ENCODE measurements around the gene PAOX. TPM values are rescaled to one million over a fixed set of nuclear protein-coding genes. Genes with fewer than 3 reads are reported as not detected.

PAOX gene
- total and polyA plus RNA-seq, 2 of the 4 experiments (the other 2 are of a cell fraction): 3.8 to 4.5 TPM

- H2BK5ac ChIP-seq (ENCODE audit: low read depth, low read length, poor library complexity, severe bottlenecking): no peak overlapping the region
- dilution Hi-C loops (cut with HindIII; ENCODE audit: low sequenced_read_pairs, unreplicated experiment): no loop called here
- 0 out of 4 replicates have a peak, but pooled peaks cover 0 to under 1% of the 10 kb centered on the region in 2 experiments for H3K79me1 ChIP-seq (ENCODE audit: low read depth in 1 of 2, low read length in 2 of 2)
- H4K5ac ChIP-seq (ENCODE audit: low read depth, low read length): no peak overlapping the region
- no TSS peak for BruUV-seq (replicated peaks)
- no peak overlapping the region for H3K14ac ChIP-seq (replicated peaks; ENCODE audit: low read depth, low read length)
- no peak overlapping the region for H2AFZ ChIP-seq (replicated peaks; ENCODE audit: low read length, poor library complexity)
- H3K9me3 ChIP-seq (ENCODE audit: control insufficient read depth, insufficient read depth, low read length): no peaks in the 10 kb centered on the region
- no peak overlapping the region for H2BK15ac ChIP-seq (ENCODE audit: low read depth, low read length)
- no peak overlapping the region for H3K23ac ChIP-seq (ENCODE audit: low read depth, low read length)
- no peak overlapping the region for H3K4ac ChIP-seq (ENCODE audit: low read depth, low read length)
- peaks cover 62% of the 10 kb centered on the region for H3K36me3 ChIP-seq (ENCODE audit: control insufficient read depth, insufficient read depth, low read length)
- no peaks in the 10 kb centered on the region for H4K20me1 ChIP-seq (ENCODE audit: insufficient read depth, low read length)
- H4K8ac ChIP-seq (ENCODE audit: low read depth in 2 of 2, low read length in 2 of 2): no peak overlapping the region
- no peak overlapping the region for H3K4me3 ChIP-seq (ENCODE audit: insufficient read depth, low read depth, low read length)
- no peak overlapping the region for H4K91ac ChIP-seq (ENCODE audit: insufficient read depth, low read depth, low read length)
- ATAC-seq (ENCODE audit: low read depth) (no peak), DNase-seq (no peak)
- TF ChIP-seq CHD1 (IDR thresholded peaks at IDR 0.05; ENCODE audit: low read depth, low read length) (no peak), MXI1 (IDR thresholded peaks at IDR 0.05; ENCODE audit: borderline replicate concordance, low read depth, low read length) (no peak), RFX5 (IDR thresholded peaks at IDR 0.05; ENCODE audit: low read depth, low read length) (no peak), ELK1 (IDR thresholded peaks at IDR 0.05; ENCODE audit: borderline replicate concordance, low read depth, low read length) (no peak), USF2 (IDR thresholded peaks at IDR 0.05; ENCODE audit: low read depth, low read length) (no peak), POLR2A (IDR thresholded peaks at IDR 0.05; ENCODE audit: low read depth, low read length) (no peak), NFE2L2 (IDR thresholded peaks at IDR 0.05; ENCODE audit: low read depth, low read length) (no peak), MAFK (IDR thresholded peaks at IDR 0.05; ENCODE audit: low read depth, low read length) (no peak), MAZ (IDR thresholded peaks at IDR 0.05; ENCODE audit: borderline replicate concordance, low read depth, low read length) (no peak), RAD21 (IDR thresholded peaks at IDR 0.05; ENCODE audit: low read length) (no peak), BHLHE40 (IDR thresholded peaks at IDR 0.05; ENCODE audit: low read depth, low read length) (no peak), FOS (IDR thresholded peaks at IDR 0.05; ENCODE audit: low read depth, low read length) (no peak), SMC3 (IDR thresholded peaks at IDR 0.05; ENCODE audit: low read depth, low read length) (no peak), RCOR1 (IDR thresholded peaks at IDR 0.05; ENCODE audit: insufficient replicate concordance, low read length) (no peak), CTCF (conservative IDR thresholded peaks at IDR 0.05; ENCODE audit: low read depth, low read length) (no peak), CEBPB (IDR thresholded peaks at IDR 0.05; ENCODE audit: low read depth, low read length) (no peak)
- ChIA-PET POLR2A (ENCODE audit: unreplicated experiment) (no interaction called here), CTCF (no interaction called here)
- H2BK20ac ChIP-seq (ENCODE audit: low read depth, low read length): no peak overlapping the region
- H3K9me1 ChIP-seq (ENCODE audit: insufficient read depth, low read length): no peaks in the 10 kb centered on the region; the same call in 1 of the 2 replicates
- WGBS, 2 experiments (ENCODE audit: extremely low coverage in 2 of 2, insufficient read length in 1 of 2): 93% methylated on average over 11 of the region's 17 CpGs; no CpG with 5 or more reads in 1 of the 2 experiments
- H2AK9ac ChIP-seq (replicated peaks; ENCODE audit: low read depth, low read length, poor library complexity): no peak overlapping the region
- no peak overlapping the region for H2AK5ac ChIP-seq (ENCODE audit: low read depth, low read length)
- intact Hi-C loops (cut with micrococcal nuclease): no loop called here
- in situ Hi-C loops (cut with MboI; ENCODE audit: low sequenced_read_pairs): no loop called here
- no peak overlapping the region for H3K4me2 ChIP-seq (ENCODE audit: low read depth, low read length)
- no peak overlapping the region for H3K56ac ChIP-seq (ENCODE audit: extremely low read depth, insufficient read depth, low read length)
- H2BK120ac ChIP-seq (ENCODE audit: low read depth, low read length): no peak overlapping the region
- no peaks in the 10 kb centered on the region for H3K27me3 ChIP-seq (ENCODE audit: control insufficient read depth, insufficient read depth, low read length)
- H3K27ac ChIP-seq (ENCODE audit: insufficient read depth, low read length): no peak overlapping the region
- H3K9ac ChIP-seq (ENCODE audit: low read depth, low read length): no peak overlapping the region
- H3K4me1 ChIP-seq (ENCODE audit: control insufficient read depth, insufficient read depth, low read length): no peaks in the 10 kb centered on the region
- H3K18ac ChIP-seq (ENCODE audit: low read depth, low read length): no peak overlapping the region
Observed at GRCh38 chr10:133366130-133366478, 13.0 kb upstream of the PAOX start.
